ENCODE data around the gene ELL2.

- TF ChIP-seq CTCF (IDR thresholded peaks at IDR 0.05) = no peak
- TF ChIP-seq HMGXB4 (CRISPR knock-in tag; IDR thresholded peaks at IDR 0.05) = no peak
- TF ChIP-seq TEAD4 (CRISPR knock-in tag; IDR thresholded peaks at IDR 0.05) = no peak
- no peak for TF ChIP-seq FOXJ3 (CRISPR knock-in tag; IDR thresholded peaks at IDR 0.05; ENCODE audit: borderline replicate concordance)
- TF ChIP-seq AFF4 (CRISPR knock-in tag; IDR thresholded peaks at IDR 0.05; ENCODE audit: borderline replicate concordance) = no peak
- TF ChIP-seq ELF4 (CRISPR knock-in tag; IDR thresholded peaks at IDR 0.05; ENCODE audit: low read depth) = no peak
Observed at GRCh38 chr5:96008487-96008886, 46.8 kb upstream of the ELL2 start.
